Measurements from ENCODE around the gene ADCYAP1R1.

The ADCYAP1R1 gene

DNA sequence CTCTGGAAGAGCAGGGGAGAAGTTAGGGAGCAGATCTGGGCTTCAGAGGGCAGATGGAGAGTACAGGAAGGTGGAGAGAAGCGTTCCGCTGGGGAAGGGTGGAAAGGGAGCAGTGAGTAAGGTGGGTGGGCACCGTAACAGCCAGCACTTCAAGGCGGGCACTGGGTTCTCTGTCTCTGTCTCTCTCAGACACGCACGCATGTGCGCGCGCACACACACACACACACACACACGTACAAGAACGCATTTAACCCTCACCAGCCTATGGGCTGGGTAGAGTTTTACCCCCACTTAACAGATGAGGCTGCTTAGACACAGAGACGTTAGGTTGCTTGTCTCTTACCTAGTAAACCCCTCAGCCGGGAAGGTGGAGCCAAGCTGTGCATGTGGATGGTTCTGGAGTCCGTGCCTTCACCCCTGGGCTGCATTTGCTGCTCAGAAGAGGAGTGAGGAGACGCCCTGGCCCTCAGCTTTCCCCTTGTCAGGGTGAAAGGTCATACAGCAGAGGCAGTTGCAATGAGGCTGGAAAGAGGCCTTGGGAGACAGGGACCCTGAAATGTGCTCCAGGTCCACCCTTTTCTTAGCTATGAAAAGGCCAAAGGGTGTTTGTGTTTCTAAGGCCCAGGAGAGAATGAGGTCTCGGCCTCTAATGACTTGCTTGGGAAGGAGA is 16.0 kb downstream of the ADCYAP1R1 start:
- TF ChIP-seq, protein P1, sequence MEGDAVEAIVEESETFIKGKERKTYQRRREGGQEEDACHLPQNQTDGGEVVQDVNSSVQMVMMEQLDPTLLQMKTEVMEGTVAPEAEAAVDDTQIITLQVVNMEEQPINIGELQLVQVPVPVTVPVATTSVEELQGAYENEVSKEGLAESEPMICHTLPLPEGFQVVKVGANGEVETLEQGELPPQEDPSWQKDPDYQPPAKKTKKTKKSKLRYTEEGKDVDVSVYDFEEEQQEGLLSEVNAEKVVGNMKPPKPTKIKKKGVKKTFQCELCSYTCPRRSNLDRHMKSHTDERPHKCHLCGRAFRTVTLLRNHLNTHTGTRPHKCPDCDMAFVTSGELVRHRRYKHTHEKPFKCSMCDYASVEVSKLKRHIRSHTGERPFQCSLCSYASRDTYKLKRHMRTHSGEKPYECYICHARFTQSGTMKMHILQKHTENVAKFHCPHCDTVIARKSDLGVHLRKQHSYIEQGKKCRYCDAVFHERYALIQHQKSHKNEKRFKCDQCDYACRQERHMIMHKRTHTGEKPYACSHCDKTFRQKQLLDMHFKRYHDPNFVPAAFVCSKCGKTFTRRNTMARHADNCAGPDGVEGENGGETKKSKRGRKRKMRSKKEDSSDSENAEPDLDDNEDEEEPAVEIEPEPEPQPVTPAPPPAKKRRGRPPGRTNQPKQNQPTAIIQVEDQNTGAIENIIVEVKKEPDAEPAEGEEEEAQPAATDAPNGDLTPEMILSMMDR (IDR thresholded peaks at IDR 0.05; ENCODE audit: extremely low read depth, missing control alignments), result no peak
- no peak for DNase-seq (ENCODE audit: low spot score)

DNA sequence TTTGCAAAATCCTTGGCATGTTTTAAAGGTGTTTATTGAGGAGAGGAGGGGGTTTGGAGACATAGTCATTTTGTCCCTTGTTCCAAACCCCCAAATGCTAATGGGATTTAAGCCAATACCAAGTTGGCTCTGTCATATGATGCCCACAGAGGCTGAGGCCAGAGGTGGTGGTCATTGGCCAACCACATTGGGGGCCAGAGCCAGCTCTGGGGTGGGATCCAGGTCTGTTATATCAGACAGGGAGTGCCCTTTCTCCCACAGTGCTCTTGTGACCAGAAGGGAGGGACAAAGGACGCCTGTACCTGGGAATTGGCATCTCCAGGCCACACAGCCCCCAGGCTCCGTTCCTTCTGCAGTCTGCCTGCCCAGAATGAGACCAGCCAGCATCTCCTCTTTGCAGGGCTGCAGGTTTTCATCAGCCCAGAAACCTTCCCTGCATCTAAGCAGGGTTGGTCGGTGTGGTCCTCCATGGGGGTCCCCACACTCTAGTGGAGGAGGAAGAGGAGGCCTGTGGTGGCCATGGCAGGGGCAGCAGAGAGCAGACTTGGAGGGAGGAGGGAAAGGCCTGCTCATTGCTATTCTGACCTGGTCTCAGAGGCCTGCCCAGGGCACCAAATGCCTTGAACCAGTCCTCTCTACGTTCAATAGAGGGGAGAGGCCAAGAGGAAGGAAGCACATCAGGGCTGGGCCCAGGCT is 17.9 kb downstream of the ADCYAP1R1 start:
- TF ChIP-seq, protein P1 (IDR thresholded peaks at IDR 0.05; ENCODE audit: extremely low read depth, missing control alignments), result no peak
- DNase-seq (ENCODE audit: low spot score), result no peak

DNA sequence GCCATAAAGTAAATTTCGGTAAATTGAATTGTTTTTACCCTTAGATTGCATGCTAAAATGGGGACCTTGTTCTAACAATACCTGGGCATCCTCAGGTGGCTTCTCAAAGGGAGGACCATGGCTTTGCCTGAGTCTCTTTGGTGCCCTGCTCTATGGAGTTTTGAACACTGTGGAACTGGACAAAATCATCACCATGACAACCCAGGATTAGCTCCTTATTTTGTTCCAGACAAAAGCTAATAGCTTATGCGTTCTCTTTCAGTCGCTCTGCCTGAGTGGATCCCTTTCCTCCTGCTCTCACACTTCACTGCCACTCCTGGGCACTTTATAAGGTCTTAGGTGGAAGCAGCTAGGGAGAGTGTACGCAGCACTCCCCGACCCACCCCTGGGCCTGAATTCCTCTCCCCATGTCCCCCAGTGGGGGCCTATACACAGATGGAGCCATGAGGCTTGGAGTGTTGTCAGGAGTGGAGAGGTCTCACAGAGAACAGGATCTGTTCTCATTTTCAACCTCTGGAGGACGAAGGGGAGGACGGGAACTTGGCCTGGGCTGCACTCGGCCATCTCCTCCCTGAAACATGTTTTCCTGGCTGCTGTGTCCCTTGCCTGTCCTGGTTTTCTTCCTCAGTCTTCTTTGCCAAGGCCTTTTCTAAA is 19.0 kb downstream of the ADCYAP1R1 start:
- TF ChIP-seq, protein P1 (IDR thresholded peaks at IDR 0.05; ENCODE audit: extremely low read depth, missing control alignments), result no peak
- no peak for DNase-seq (ENCODE audit: low spot score)

DNA sequence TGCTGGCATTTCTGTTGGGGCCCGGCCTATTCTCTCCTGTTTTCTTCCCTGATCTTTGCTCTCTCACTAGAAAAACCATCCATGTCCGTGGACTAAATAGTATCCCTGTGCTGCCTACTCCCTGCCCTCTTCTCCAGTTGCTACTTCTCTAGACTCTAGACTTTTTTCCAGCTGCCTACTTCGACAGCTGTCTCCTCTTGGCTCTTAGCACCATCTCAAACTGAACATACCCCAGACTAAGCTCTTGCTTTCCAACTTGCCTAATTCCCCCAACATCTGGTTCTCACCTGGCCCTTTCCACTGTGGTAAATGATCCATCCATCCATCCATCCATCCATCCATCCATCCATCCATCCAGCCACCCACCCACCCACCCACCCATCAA is 19.5 kb downstream of the ADCYAP1R1 start:
- no peak for DNase-seq (ENCODE audit: low spot score)
- TF ChIP-seq, protein P1 (IDR thresholded peaks at IDR 0.05; ENCODE audit: extremely low read depth, missing control alignments), result no peak

DNA sequence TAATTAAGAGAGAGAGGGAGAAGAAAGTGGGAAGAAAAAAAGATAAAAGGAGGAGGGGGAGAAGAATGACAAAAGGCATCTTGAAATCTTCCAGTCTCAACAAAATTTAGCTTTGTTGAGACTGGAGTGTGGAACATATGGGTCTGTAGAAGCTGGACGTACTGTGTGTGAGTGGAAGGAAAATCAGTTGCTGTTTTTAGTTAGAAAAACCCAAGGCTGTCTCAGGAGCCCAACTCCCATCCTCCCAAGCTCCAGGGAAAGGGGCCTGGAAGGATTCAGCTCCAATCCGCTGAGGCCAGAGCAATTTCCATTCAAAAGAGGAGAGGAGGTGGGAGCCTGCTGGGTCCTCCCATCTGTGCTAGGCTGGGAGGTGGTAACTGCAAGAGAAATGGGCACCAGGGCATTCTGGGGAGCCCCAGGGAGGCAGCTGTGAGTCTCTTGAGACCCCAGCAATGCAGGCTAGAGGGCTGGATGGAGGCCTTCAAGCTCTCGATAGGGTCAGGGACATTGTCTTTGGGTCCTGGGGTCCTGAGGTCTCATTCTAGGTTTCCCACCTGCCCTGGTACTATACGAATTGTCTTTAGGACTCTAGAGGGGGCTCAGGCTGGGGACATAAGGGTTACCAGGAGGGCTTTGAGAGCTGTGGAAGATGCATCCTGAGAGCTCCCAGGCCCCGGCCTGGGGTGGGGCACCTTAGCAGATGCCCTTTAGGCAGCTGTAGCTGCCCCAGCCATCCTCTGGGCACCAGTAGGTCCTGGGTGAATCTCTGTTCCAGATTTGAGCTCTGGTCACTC is 21.4 kb downstream of the ADCYAP1R1 start:
- no peak for DNase-seq (ENCODE audit: low spot score)
- TF ChIP-seq, protein P1 (IDR thresholded peaks at IDR 0.05; ENCODE audit: extremely low read depth, missing control alignments), result no peak

DNA sequence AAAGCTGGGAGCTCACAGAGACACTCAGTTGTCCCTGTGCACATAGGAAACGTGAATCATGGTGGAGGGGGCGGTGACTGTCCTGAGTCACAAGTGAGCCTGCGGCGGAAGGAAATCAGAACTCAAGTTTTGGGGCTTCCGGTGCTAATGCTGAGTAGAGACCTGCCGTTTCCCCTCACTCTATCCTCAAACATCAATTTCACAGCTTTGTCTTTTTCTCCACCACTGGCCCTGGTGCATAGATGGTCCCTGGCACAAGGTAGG is 21.9 kb downstream of the ADCYAP1R1 start:
- no peak for DNase-seq (ENCODE audit: low spot score)
- TF ChIP-seq, protein P1 (IDR thresholded peaks at IDR 0.05; ENCODE audit: extremely low read depth, missing control alignments), result no peak
